A549 treated with CpdA at 1 μM for 4 hours (cell line): Measurements from ENCODE around the gene PRR23A. TPM values are rescaled to one million over a fixed set of nuclear protein-coding genes. Genes with fewer than 3 reads are reported as not detected.

Experiments
- total RNA-seq: library from RNA; stranded (reverse); fragments of 200-300 nt; extraction: Qiagen RNA extraction; gene quantifications from 5 replicates; pipeline ENCODE4 v1.2.3, GENCODE V29; 2022; ENCODE audit warnings: low read depth

Gene PRR23A
- total RNA-seq = not detected in 5 replicates

DNA sequence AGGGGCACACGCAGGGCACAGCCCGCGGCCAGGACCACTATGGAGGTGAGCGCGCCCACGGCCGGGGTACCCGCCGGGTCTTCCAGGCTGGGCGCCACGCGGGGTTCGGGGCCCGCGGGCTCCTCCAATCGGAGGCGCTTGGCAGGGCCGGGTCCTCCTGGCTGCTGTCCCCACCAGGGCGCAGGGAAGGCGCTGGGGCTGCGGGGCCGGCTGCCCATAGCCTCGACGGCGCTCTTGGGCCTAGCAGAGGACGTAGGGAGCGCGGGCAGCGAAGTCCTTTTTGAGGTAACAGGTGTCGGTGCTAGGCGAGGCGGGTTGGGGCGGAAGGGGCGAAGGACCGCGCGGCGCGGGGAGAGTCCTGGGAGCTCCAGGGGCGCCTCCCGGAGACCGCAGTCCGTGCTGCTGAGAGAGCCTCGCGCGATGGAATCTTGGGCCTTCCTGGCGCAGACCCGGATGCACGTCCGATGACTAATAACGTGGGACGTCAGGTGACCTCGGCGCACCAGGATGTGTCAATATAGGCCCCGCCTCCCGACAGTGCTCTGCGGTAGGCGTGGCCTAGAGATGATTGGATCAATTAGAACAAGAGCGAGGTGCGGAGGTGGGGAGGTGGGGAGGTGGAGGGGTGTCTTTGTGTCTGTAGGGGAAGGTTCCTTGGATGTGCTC is at the start of gene PRR23A:
Gene PRR23A (minus strand): TSS at position 218 of the 666 bp plus-strand sequence. CDS start 0 bp downstream, at position 218.

DNA sequence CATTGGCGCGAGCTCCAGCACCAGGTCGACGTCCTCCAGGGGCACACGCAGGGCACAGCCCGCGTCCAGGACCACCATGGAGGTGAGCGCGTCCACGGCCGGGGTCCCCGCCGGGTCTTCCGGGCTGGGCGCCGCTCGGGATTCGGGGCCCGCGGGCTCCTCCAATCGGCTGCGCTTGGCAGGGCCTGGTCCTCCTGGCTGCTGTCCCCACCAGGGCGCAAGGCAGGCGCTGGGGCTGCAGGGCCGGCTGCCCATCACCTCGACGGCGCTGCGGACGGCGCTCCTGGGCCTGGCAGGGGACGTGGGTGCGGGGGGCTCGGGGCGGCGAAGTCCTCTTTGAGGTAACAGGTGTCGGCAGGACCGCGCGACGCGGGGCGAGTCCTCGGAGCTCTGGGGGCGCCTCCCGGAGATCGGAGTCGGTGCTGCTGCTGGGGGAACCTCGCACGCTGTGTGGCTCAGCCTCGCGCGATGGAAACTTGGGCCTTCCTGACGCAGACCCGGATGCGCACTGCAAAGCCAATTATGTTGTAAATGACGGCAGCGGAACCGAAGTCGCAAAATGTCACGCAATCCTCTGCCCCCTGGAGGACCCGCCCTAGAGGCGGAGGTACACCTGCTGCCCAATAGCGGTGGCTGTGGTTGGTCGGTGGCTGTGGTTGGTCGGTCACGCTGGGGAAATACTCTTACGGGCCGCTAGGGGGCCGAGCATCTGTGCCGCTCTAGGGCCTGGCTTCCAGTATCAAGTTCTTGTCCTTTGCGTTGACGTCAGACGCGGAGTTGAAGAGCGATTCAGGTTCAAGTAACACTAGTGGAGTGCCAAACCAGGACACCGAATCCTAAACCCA is 38.5 kb upstream of the PRR23A start, which contains the start of gene PRR23C:
Gene PRR23C (minus strand): TSS at position 527 of the 845 bp plus-strand sequence. CDS start 272 bp downstream, at position 255.

DNA sequence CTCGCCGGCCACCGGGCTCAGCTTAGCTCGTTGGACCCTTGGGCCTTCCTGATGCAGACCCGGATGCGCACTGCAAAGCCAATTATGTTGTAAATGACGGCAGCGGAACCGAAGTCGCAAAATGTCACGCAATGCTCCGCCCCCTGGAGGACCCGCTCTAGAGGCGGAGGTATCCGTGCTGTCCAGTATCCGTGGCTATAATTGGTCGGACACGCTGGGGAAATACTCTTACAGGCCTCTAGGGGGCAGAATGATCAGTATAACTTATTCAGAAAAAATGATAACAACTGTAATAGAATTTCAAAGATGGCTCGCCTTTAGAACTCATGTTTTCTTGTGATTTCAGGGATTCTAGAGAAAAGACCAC is 14.8 kb upstream of the PRR23A start, which contains the start of gene PRR23B:
Gene PRR23B (minus strand): TSS at position 59 of the 367 bp plus-strand sequence. CDS start 265 bp downstream, outside the sequence.

Other genes with a start within 250 kb of the PRR23A start
- gene PIK3CB, start 171.3 kb downstream of the PRR23A start, total RNA-seq = 15.7 to 21.1 TPM (median 18.7 TPM) in 5 replicates
- gene FOXL2, start 59.1 kb downstream of the PRR23A start, total RNA-seq = 3.3 to 4.9 TPM (median 4.5 TPM) in 5 replicates
- 0.80 to 1.6 TPM (median 1.2 TPM) in 5 replicates for gene FOXL2NB, start 59.1 kb downstream of the PRR23A start, total RNA-seq
- not detected in 5 replicates for gene PRR23B, start 14.7 kb upstream of the PRR23A start, total RNA-seq
- not detected in 5 replicates for gene PRR23C, start 38.6 kb upstream of the PRR23A start, total RNA-seq